ENCODE measurements around the gene RUFY2. TPM values are rescaled to one million over a fixed set of nuclear protein-coding genes. Genes with fewer than 3 reads are reported as not detected.
"Not testable (repeated sequence)": the region's sequence is repeated elsewhere in the genome, so short reads cannot be mapped to it uniquely, and the experiment has no call there.

RUFY2 gene
- total and polyA plus RNA-seq, 2 experiments from 2014 or later = 10.3 to 17.3 TPM

DNA sequence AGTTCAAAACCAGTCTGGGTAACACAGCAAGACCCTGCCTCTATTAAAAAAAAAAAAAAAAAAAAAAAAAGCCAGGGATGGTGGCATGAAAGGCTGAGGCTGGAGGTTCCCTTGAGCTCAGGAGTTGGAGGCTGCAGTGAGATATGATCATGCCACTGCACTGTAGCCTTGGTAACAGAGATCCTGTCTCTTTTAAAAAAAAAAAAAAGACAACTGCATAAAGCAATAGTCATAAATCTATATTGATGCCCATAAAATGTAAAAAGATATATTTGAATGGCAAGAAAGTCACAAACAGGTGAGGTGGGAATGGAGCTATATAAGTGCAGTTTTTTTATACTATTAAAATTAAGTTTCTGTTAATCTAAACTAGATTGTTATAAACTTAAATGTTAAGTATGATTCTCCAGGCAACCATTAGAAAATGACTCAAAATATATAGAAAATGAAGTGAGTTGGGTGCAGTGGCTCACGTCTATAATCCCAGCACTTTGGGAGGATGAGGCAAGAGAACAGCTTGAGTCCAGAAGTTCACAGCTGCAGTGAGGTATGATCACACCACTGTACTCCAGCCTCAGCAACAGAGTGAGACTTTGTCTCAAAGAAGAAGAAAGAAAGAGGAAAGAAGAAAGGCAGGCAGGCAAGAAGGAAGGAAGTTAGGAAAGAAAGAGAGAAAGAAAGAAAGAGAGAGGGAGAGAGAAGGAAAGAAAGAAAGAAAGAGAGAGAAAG lies 88.6 kb downstream of the RUFY2 start (continued):
- TF ChIP-seq CREB1 (CRISPR knock-in tag; IDR thresholded peaks at IDR 0.05; ENCODE audit: low read depth) (no peak), ZNF331 (CRISPR knock-in tag; IDR thresholded peaks at IDR 0.05; ENCODE audit: low read depth) (no peak), ZNF114 (CRISPR knock-in tag; IDR thresholded peaks at IDR 0.05) (no peak), POLR2AphosphoS5 (IDR thresholded peaks at IDR 0.05; ENCODE audit: low read depth) (no peak), STAT1 (IDR thresholded peaks at IDR 0.05; ENCODE audit: unreplicated experiment) (no peak), EZH2phosphoT487 (IDR thresholded peaks at IDR 0.05; ENCODE audit: unreplicated experiment) (no peak), NANOG (IDR thresholded peaks at IDR 0.05; ENCODE audit: borderline replicate concordance) (no peak)
- TF ChIP-seq, protein P1, sequence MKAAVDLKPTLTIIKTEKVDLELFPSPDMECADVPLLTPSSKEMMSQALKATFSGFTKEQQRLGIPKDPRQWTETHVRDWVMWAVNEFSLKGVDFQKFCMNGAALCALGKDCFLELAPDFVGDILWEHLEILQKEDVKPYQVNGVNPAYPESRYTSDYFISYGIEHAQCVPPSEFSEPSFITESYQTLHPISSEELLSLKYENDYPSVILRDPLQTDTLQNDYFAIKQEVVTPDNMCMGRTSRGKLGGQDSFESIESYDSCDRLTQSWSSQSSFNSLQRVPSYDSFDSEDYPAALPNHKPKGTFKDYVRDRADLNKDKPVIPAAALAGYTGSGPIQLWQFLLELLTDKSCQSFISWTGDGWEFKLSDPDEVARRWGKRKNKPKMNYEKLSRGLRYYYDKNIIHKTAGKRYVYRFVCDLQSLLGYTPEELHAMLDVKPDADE (IDR thresholded peaks at IDR 0.05) = no peak
- TF ChIP-seq, protein P2, sequence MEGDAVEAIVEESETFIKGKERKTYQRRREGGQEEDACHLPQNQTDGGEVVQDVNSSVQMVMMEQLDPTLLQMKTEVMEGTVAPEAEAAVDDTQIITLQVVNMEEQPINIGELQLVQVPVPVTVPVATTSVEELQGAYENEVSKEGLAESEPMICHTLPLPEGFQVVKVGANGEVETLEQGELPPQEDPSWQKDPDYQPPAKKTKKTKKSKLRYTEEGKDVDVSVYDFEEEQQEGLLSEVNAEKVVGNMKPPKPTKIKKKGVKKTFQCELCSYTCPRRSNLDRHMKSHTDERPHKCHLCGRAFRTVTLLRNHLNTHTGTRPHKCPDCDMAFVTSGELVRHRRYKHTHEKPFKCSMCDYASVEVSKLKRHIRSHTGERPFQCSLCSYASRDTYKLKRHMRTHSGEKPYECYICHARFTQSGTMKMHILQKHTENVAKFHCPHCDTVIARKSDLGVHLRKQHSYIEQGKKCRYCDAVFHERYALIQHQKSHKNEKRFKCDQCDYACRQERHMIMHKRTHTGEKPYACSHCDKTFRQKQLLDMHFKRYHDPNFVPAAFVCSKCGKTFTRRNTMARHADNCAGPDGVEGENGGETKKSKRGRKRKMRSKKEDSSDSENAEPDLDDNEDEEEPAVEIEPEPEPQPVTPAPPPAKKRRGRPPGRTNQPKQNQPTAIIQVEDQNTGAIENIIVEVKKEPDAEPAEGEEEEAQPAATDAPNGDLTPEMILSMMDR (conservative IDR thresholded peaks at IDR 0.05; ENCODE audit: low read depth in 2 of 2) = no peak

DNA sequence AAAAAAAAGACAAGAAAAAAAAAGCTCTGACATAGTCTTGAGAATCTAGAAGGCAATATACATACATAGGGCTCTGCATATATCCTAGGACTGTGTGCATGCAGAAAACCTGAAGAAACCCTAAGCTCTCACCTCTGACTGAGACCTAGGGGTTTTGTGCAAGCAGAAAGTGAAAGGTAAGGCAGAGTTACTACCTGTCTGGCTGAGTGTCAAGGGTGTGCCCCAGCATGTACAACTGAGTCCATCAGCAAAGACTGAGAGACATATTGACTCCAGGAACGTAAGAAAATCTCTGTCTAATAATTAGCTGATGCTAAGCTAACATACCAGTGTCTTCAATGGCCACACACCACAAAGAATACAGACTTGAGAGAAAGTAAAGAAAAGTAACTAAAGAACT lies 91.5 kb downstream of the RUFY2 start:
- H2AFZ ChIP-seq = no peak overlapping the region
- Mint-ChIP-seq H3K27me3 (ENCODE audit: insufficient read depth, low read depth, poor library complexity) (peaks cover 2% of the 10 kb centered on the region), H3K36me3 (ENCODE audit: low read depth) (peaks cover 11% of the 10 kb centered on the region), H3K9me3 (peaks cover 19% of the 10 kb centered on the region), H3K27ac (no peak overlapping the region), H3K4me3 (no peak overlapping the region), H3K4me1 (no peaks in the 10 kb centered on the region)
- H3K4me2 ChIP-seq = no peak overlapping the region
- no peak for TF ChIP-seq JUNB (IDR thresholded peaks at IDR 0.05; ENCODE audit: unreplicated experiment)
- no peak for TF ChIP-seq CREB1 (CRISPR knock-in tag; IDR thresholded peaks at IDR 0.05; ENCODE audit: low read depth)
- TF ChIP-seq ZNF331 (CRISPR knock-in tag; IDR thresholded peaks at IDR 0.05; ENCODE audit: low read depth) = no peak
- TF ChIP-seq, protein P3, sequence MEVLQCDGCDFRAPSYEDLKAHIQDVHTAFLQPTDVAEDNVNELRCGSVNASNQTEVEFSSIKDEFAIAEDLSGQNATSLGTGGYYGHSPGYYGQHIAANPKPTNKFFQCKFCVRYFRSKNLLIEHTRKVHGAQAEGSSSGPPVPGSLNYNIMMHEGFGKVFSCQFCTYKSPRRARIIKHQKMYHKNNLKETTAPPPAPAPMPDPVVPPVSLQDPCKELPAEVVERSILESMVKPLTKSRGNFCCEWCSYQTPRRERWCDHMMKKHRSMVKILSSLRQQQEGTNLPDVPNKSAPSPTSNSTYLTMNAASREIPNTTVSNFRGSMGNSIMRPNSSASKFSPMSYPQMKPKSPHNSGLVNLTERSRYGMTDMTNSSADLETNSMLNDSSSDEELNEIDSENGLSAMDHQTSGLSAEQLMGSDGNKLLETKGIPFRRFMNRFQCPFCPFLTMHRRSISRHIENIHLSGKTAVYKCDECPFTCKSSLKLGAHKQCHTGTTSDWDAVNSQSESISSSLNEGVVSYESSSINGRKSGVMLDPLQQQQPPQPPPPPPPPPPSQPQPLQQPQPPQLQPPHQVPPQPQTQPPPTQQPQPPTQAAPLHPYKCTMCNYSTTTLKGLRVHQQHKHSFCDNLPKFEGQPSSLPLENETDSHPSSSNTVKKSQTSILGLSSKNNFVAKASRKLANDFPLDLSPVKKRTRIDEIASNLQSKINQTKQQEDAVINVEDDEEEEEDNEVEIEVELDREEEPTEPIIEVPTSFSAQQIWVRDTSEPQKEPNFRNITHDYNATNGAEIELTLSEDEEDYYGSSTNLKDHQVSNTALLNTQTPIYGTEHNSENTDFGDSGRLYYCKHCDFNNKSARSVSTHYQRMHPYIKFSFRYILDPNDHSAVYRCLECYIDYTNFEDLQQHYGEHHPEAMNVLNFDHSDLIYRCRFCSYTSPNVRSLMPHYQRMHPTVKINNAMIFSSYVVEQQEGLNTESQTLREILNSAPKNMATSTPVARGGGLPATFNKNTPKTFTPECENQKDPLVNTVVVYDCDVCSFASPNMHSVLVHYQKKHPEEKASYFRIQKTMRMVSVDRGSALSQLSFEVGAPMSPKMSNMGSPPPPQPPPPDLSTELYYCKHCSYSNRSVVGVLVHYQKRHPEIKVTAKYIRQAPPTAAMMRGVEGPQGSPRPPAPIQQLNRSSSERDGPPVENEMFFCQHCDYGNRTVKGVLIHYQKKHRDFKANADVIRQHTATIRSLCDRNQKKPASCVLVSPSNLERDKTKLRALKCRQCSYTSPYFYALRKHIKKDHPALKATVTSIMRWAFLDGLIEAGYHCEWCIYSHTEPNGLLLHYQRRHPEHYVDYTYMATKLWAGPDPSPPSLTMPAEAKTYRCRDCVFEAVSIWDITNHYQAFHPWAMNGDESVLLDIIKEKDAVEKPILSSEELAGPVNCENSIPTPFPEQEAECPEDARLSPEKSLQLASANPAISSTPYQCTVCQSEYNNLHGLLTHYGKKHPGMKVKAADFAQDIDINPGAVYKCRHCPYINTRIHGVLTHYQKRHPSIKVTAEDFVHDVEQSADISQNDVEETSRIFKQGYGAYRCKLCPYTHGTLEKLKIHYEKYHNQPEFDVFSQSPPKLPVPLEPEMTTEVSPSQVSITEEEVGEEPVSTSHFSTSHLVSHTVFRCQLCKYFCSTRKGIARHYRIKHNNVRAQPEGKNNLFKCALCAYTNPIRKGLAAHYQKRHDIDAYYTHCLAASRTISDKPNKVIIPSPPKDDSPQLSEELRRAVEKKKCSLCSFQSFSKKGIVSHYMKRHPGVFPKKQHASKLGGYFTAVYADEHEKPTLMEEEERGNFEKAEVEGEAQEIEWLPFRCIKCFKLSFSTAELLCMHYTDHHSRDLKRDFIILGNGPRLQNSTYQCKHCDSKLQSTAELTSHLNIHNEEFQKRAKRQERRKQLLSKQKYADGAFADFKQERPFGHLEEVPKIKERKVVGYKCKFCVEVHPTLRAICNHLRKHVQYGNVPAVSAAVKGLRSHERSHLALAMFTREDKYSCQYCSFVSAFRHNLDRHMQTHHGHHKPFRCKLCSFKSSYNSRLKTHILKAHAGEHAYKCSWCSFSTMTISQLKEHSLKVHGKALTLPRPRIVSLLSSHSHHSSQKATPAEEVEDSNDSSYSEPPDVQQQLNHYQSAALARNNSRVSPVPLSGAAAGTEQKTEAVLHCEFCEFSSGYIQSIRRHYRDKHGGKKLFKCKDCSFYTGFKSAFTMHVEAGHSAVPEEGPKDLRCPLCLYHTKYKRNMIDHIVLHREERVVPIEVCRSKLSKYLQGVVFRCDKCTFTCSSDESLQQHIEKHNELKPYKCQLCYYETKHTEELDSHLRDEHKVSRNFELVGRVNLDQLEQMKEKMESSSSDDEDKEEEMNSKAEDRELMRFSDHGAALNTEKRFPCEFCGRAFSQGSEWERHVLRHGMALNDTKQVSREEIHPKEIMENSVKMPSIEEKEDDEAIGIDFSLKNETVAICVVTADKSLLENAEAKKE (CRISPR knock-in tag; IDR thresholded peaks at IDR 0.05) = no peak
- no peak for TF ChIP-seq STAT1 (IDR thresholded peaks at IDR 0.05; ENCODE audit: unreplicated experiment)
- TF ChIP-seq NANOG (IDR thresholded peaks at IDR 0.05; ENCODE audit: borderline replicate concordance) = no peak
- H3K36me3 ChIP-seq (ENCODE audit: insufficient read depth) = peaks cover 6% of the 10 kb centered on the region; the same call in 1 of the 2 replicates
- no peaks in the 10 kb centered on the region for H3K4me1 ChIP-seq (ENCODE audit: insufficient read depth)
- ATAC-seq (no peak), DNase-seq (ENCODE audit: low spot score) (no peak)
- no peaks in the 10 kb centered on the region for H3F3A ChIP-seq (replicated peaks; ENCODE audit: low read depth)
- H3K79me2 ChIP-seq (replicated peaks; ENCODE audit: insufficient read depth) = no peaks in the 10 kb centered on the region
- no peak overlapping the region for H3K27ac ChIP-seq (ENCODE audit: low read depth)
- no peaks in the 10 kb centered on the region for H3K9me2 ChIP-seq (ENCODE audit: insufficient read depth)
- H4K20me1 ChIP-seq (replicated peaks; ENCODE audit: insufficient read depth) = no peaks in the 10 kb centered on the region
- no peak overlapping the region for H3K4me3 ChIP-seq
- no peaks in the 10 kb centered on the region for H3K27me3 ChIP-seq (ENCODE audit: insufficient read depth)

GRCh38 chr10:68314930-68315329 lies 92.1 kb downstream of the RUFY2 start:
- Mint-ChIP-seq H3K36me3 (ENCODE audit: low read depth) (peaks cover 11% of the 10 kb centered on the region), H3K9me3 (peaks cover 19% of the 10 kb centered on the region)
- H3K79me2 ChIP-seq (replicated peaks; ENCODE audit: insufficient read depth); H3K4me3 ChIP-seq; H3K27me3 ChIP-seq (ENCODE audit: insufficient read depth); H3K27ac Mint-ChIP-seq; H3K36me3 ChIP-seq (ENCODE audit: insufficient read depth); H3K4me3 Mint-ChIP-seq; H3K4me1 Mint-ChIP-seq; H3K4me1 ChIP-seq (ENCODE audit: insufficient read depth); H3K4me2 ChIP-seq; H3K27ac ChIP-seq (ENCODE audit: low read depth); DNase-seq (ENCODE audit: low spot score); ATAC-seq; H4K20me1 ChIP-seq (replicated peaks; ENCODE audit: insufficient read depth); H2AFZ ChIP-seq; H3K9me2 ChIP-seq (ENCODE audit: insufficient read depth); H3F3A ChIP-seq (replicated peaks; ENCODE audit: low read depth); H3K27me3 Mint-ChIP-seq (ENCODE audit: insufficient read depth, low read depth, poor library complexity): not testable (repeated sequence)

All from GM23338 (cell line).